ENCODE results near the gene TNFRSF13B. TPM values are rescaled to one million over a fixed set of nuclear protein-coding genes. Genes with fewer than 3 reads are reported as not detected.

The TNFRSF13B gene
- total RNA-seq, 1 experiment from 2014 or later, result not detected

GRCh38 chr17:16969931-16970906 is 1.7 kb downstream of the TNFRSF13B start:
- no peaks in the 10 kb centered on the region for H3K36me3 ChIP-seq (ENCODE audit: control insufficient read depth, insufficient read depth, low read length)
- no peak overlapping the region for H3K27ac ChIP-seq (ENCODE audit: low read length)
- ChIA-PET CTCF (no interaction called here), POLR2A (no interaction called here)
- no peak overlapping the region for H3K4me3 ChIP-seq (ENCODE audit: low read depth in 2 of 2, low read length in 2 of 2)
- H3K4me1 ChIP-seq (ENCODE audit: control insufficient read depth, insufficient read depth, low read length), result no peaks in the 10 kb centered on the region
- no peaks in the 10 kb centered on the region for H3K9me3 ChIP-seq (ENCODE audit: control insufficient read depth, insufficient read depth, low read depth, low read length)
- in situ Hi-C loops (cut with HindIII; ENCODE audit: low pct_unique_long_range_greater_than_20kb, low sequenced_read_pairs), result no loop called here
- DNase-seq (ENCODE audit: low read depth, low spot score) (no peak), ATAC-seq (no peak)
- H3K27me3 ChIP-seq (ENCODE audit: control insufficient read depth, insufficient read depth, low read length), result no peaks in the 10 kb centered on the region
- no peak for TF ChIP-seq TCF7L2 (IDR thresholded peaks at IDR 0.05; ENCODE audit: low read depth, low read length)
- intact Hi-C loops (cut with micrococcal nuclease; ENCODE audit: unreplicated experiment), result no loop called here
- no TSS peak for BruUV-seq (replicated peaks)

DNA sequence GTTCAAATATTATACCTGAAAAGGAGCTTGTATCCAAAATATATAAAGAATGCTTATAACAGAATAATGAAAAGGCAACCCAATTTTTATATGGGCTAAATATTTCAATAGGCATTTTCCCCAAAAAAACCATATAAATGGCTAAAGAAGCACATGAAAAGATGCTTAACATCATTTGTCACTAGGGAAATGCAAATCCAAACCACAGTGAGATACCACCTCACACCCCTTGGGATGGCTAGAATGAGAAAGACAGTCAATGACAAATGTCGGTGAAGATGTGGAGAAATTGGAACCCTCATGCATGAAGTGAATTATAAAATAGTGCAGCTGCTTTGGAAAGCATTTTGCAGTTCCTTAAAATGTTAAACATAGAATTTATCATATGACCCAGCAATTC is 3.1 kb downstream of the TNFRSF13B start:
- BruUV-seq (replicated peaks), result no TSS peak
- TF ChIP-seq TCF7L2 (IDR thresholded peaks at IDR 0.05; ENCODE audit: low read depth, low read length), result no peak
- no peak for TF ChIP-seq POLR2AphosphoS5 (IDR thresholded peaks at IDR 0.05; ENCODE audit: low read depth, low read length)
- TF ChIP-seq REST (IDR thresholded peaks at IDR 0.05; ENCODE audit: insufficient read depth in 1 of 2, low read depth in 2 of 2, low read length in 1 of 2), result no peak
- no peak for TF ChIP-seq CTCF (IDR thresholded peaks at IDR 0.05)
- no peak for TF ChIP-seq SIN3A (IDR thresholded peaks at IDR 0.05; ENCODE audit: borderline replicate concordance, insufficient read depth, low read depth, low read length)
- no peaks in the 10 kb centered on the region for H3K9me3 ChIP-seq (ENCODE audit: control insufficient read depth, insufficient read depth, low read depth, low read length)
- ChIA-PET POLR2A (no interaction called here), CTCF (no interaction called here)
- no peak for DNase-seq (ENCODE audit: low read depth, low spot score)
- H3K27ac ChIP-seq (ENCODE audit: low read length), result no peak overlapping the region
- in situ Hi-C loops (cut with HindIII; ENCODE audit: low pct_unique_long_range_greater_than_20kb, low sequenced_read_pairs), result no loop called here
- H3K27me3 ChIP-seq (ENCODE audit: control insufficient read depth, insufficient read depth, low read length), result no peaks in the 10 kb centered on the region
- intact Hi-C loops (cut with micrococcal nuclease; ENCODE audit: unreplicated experiment), result no loop called here
- H3K4me1 ChIP-seq (ENCODE audit: control insufficient read depth, insufficient read depth, low read length), result no peaks in the 10 kb centered on the region
- H3K36me3 ChIP-seq (ENCODE audit: control insufficient read depth, insufficient read depth, low read length), result no peaks in the 10 kb centered on the region
- no peak for ATAC-seq
- no peak overlapping the region for H3K4me3 ChIP-seq (ENCODE audit: low read depth in 2 of 2, low read length in 2 of 2)

DNA sequence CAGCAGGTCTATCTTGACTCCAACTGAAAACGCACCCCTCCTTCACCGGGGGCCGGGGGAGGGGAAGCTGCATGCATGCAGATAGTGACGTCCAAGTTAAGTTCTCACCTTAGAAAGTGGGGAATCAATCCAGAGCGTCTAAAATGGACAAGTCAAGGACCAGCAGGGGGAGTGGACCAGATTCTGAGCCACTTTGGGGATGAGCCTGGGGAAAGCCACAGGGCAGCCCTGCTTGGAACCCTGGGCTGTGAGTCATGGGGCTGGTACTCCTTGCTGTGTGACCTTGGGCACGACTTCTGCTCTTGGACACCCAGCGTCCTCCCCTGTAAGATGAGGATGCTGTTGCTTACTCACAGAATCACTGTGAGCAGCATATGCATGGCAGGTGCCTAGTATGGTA is 9.1 kb downstream of the TNFRSF13B start:
- POLR2A ChIA-PET, result no interaction called here
- H3K36me3 ChIP-seq (ENCODE audit: control insufficient read depth, insufficient read depth, low read length), result no peaks in the 10 kb centered on the region
- ATAC-seq (no peak), DNase-seq (ENCODE audit: low read depth, low spot score) (no peak)
- H3K4me3 ChIP-seq (ENCODE audit: low read depth in 2 of 2, low read length in 2 of 2), result no peak overlapping the region
- in situ Hi-C loops (cut with HindIII; ENCODE audit: low pct_unique_long_range_greater_than_20kb, low sequenced_read_pairs), result no loop called here
- no peak overlapping the region for H3K27ac ChIP-seq (ENCODE audit: low read length)
- H3K27me3 ChIP-seq (ENCODE audit: control insufficient read depth, insufficient read depth, low read length), result no peaks in the 10 kb centered on the region; the same call in 1 of the 2 replicates
- H3K4me1 ChIP-seq (ENCODE audit: control insufficient read depth, insufficient read depth, low read length), result no peaks in the 10 kb centered on the region
- BruUV-seq (replicated peaks), result no TSS peak
- TF ChIP-seq REST (IDR thresholded peaks at IDR 0.05; ENCODE audit: insufficient read depth in 1 of 2, low read depth in 2 of 2, low read length in 1 of 2), result no peak
- no peak for TF ChIP-seq POLR2AphosphoS5 (IDR thresholded peaks at IDR 0.05; ENCODE audit: low read depth, low read length)
- no peak; the same call in 1 of the 2 replicates for TF ChIP-seq CTCF (IDR thresholded peaks at IDR 0.05)
- no peak for TF ChIP-seq SIN3A (IDR thresholded peaks at IDR 0.05; ENCODE audit: borderline replicate concordance, insufficient read depth, low read depth, low read length)
- no peak for TF ChIP-seq TCF7L2 (IDR thresholded peaks at IDR 0.05; ENCODE audit: low read depth, low read length)
- no peaks in the 10 kb centered on the region for H3K9me3 ChIP-seq (ENCODE audit: control insufficient read depth, insufficient read depth, low read depth, low read length)
- intact Hi-C loops (cut with micrococcal nuclease; ENCODE audit: unreplicated experiment), result no loop called here
- CTCF ChIA-PET, result no interaction called here
